H9 (cell line): ENCODE measurements around the gene SCAP. TPM values are rescaled to one million over a fixed set of nuclear protein-coding genes. Genes with fewer than 3 reads are reported as not detected.

Experiments used
- DNase-seq: peaks from one replicate; pipeline ENCODE4 v3.0.0-alpha.2; 2017
- H2AFZ ChIP-seq: one replicate; pipeline ENCODE4 v1.6.1; 2013; ENCODE audit warnings: mild to moderate bottlenecking, low read length, control low read depth, moderate library complexity
- H2AK5ac ChIP-seq: 2 replicates; pipeline ENCODE4 v1.6.1; 2013; ENCODE audit warnings: low read length, control low read depth, mixed read lengths; ENCODE audit not compliant: insufficient read length
- H2BK120ac ChIP-seq: one replicate; pipeline ENCODE4 v1.6.1; 2013; ENCODE audit warnings: low read depth, mild to moderate bottlenecking, low read length, control low read depth, inconsistent platforms; ENCODE audit not compliant: poor library complexity, severe bottlenecking
- H2BK12ac ChIP-seq: 2 replicates; pipeline ENCODE4 v1.6.1; 2013; ENCODE audit warnings: low read length, control low read depth, mixed read lengths, low read depth; ENCODE audit not compliant: insufficient read length
- H2BK15ac ChIP-seq: 2 replicates; pipeline ENCODE4 v1.6.1; 2013; ENCODE audit warnings: low read depth, low read length, control low read depth
- H2BK20ac ChIP-seq: one replicate; pipeline ENCODE4 v1.6.1; 2013; ENCODE audit warnings: low read depth, mild to moderate bottlenecking, low read length, control low read depth, inconsistent platforms; ENCODE audit not compliant: poor library complexity, severe bottlenecking
- H2BK5ac ChIP-seq: 2 replicates; pipeline ENCODE4 v1.6.1; 2013; ENCODE audit warnings: low read length, control low read depth, mixed read lengths; ENCODE audit not compliant: insufficient read length
- H3K14ac ChIP-seq: 2 replicates; pipeline ENCODE4 v1.6.1; 2013; ENCODE audit warnings: low read length, control low read depth; ENCODE audit not compliant: insufficient read depth
- H3K18ac ChIP-seq: 2 replicates; pipeline ENCODE4 v1.6.1; 2013; ENCODE audit warnings: low read depth, mild to moderate bottlenecking, mixed read lengths, low read length, control low read depth; ENCODE audit not compliant: insufficient read length
- H3K23ac ChIP-seq: 2 replicates; pipeline ENCODE4 v1.6.1; 2013; ENCODE audit warnings: low read length, control low read depth, mixed read lengths, low read depth; ENCODE audit not compliant: insufficient read length
- H3K23me2 ChIP-seq: 2 replicates; pipeline ENCODE4 v1.6.1; 2013; ENCODE audit warnings: low read depth, mild to moderate bottlenecking, mixed read lengths, low read length, control low read depth; ENCODE audit not compliant: insufficient read length, poor library complexity, severe bottlenecking
- H3K27ac ChIP-seq: 2 replicates; pipeline ENCODE4 v1.5.1; 2013; ENCODE audit warnings: low read length, control low read depth, mixed read lengths, low read depth; ENCODE audit not compliant: insufficient read length
- H3K27me3 ChIP-seq: 2 replicates; pipeline ENCODE4 v1.6.1; 2013; ENCODE audit warnings: low read length, control low read depth, inconsistent platforms; ENCODE audit not compliant: insufficient read depth
- H3K4ac ChIP-seq: 2 replicates; pipeline ENCODE4 v1.6.1; 2013; ENCODE audit warnings: low read depth, mild to moderate bottlenecking, control low read depth, inconsistent platforms, low read length, moderate library complexity
- H3K4me1 ChIP-seq: 2 replicates; pipeline ENCODE4 v1.6.1; 2013; ENCODE audit warnings: low read length, control low read depth, inconsistent platforms; ENCODE audit not compliant: insufficient read depth
- H3K4me2 ChIP-seq: 2 replicates; pipeline ENCODE4 v1.6.1; 2013; ENCODE audit warnings: low read length, control low read depth, mixed read lengths; ENCODE audit not compliant: insufficient read length, insufficient read depth
- H3K56ac ChIP-seq: 2 replicates; pipeline ENCODE4 v1.6.1; 2013; ENCODE audit warnings: low read depth, mild to moderate bottlenecking, mixed read lengths, low read length, control low read depth; ENCODE audit not compliant: insufficient read length
- H3K79me1 ChIP-seq: 2 replicates; pipeline ENCODE4 v1.6.1; 2013; ENCODE audit warnings: low read depth, mild to moderate bottlenecking, moderate library complexity, low read length, control low read depth, inconsistent platforms; ENCODE audit not compliant: insufficient read depth, poor library complexity, severe bottlenecking
- H3K79me2 ChIP-seq: 2 replicates; pipeline ENCODE4 v1.6.1; 2013; ENCODE audit warnings: low read length, control low read depth, inconsistent platforms; ENCODE audit not compliant: insufficient read depth
- H3K9ac ChIP-seq: 2 replicates; pipeline ENCODE4 v1.6.1; 2013; ENCODE audit warnings: low read length, control low read depth, mixed read lengths; ENCODE audit not compliant: insufficient read length; ENCODE audit errors: extremely low read depth
- H3K9me3 ChIP-seq: one replicate; pipeline ENCODE4 v1.6.1; 2013; ENCODE audit warnings: low read depth, low read length, inconsistent platforms; ENCODE audit not compliant: control insufficient read depth
- H3T11ph ChIP-seq: one replicate; pipeline ENCODE4 v1.6.1; 2013; ENCODE audit warnings: mild to moderate bottlenecking, low read length, control low read depth, inconsistent platforms
- H4K20me1 ChIP-seq: one replicate; pipeline ENCODE4 v1.6.1; 2013; ENCODE audit not compliant: control insufficient read depth, insufficient read length, insufficient read depth
- H4K5ac ChIP-seq: 2 replicates; pipeline ENCODE4 v1.6.1; 2013; ENCODE audit warnings: low read depth, mild to moderate bottlenecking, mixed read lengths, low read length, control low read depth; ENCODE audit not compliant: insufficient read length
- H4K8ac ChIP-seq: replicated peaks from 2 replicates; pipeline ENCODE4 v1.6.1; 2013; ENCODE audit warnings: low read length, control low read depth, mixed read lengths, low read depth; ENCODE audit not compliant: insufficient read length
- H4K91ac ChIP-seq: 2 replicates; pipeline ENCODE4 v1.6.1; 2013; ENCODE audit warnings: low read depth, mild to moderate bottlenecking, moderate library complexity, mixed read lengths, low read length, control low read depth; ENCODE audit not compliant: insufficient read length
- H3K27ac Mint-ChIP-seq, 3 experiments: 2 replicates in 2 of 3; 3 replicates in 1 of 3; pipeline ENCODE4 v1.8.0; 2020 to 2021; ENCODE audit warnings: mixed read lengths in 3 of 3, mild to moderate bottlenecking in 1 of 3, moderate library complexity in 1 of 3
- H3K27me3 Mint-ChIP-seq: 2 replicates; pipeline ENCODE4 v1.8.0; 2021; ENCODE audit warnings: low read depth, mild to moderate bottlenecking, moderate library complexity, mixed read lengths
- H3K36me3 Mint-ChIP-seq, 3 experiments: 2 replicates in 2 of 3; 3 replicates in 1 of 3; pipeline ENCODE4 v1.8.0; 2020 to 2021; ENCODE audit warnings: low read depth in 3 of 3, mixed read lengths in 3 of 3; ENCODE audit not compliant: insufficient read depth in 1 of 3
- H3K4me1 Mint-ChIP-seq, 2 experiments: 2 replicates each; pipeline ENCODE4 v1.8.0; 2020; ENCODE audit warnings: mixed read lengths in 2 of 2
- H3K4me3 Mint-ChIP-seq, 2 experiments: 2 replicates in 1 of 2; 3 replicates in 1 of 2; pipeline ENCODE4 v1.8.0; 2020 to 2021; ENCODE audit warnings: mild to moderate bottlenecking in 2 of 2, mixed read lengths in 2 of 2, moderate library complexity in 1 of 2
- H3K9me3 Mint-ChIP-seq, 2 experiments: 2 replicates in 1 of 2; 3 replicates in 1 of 2; pipeline ENCODE4 v1.8.0; 2020; ENCODE audit warnings: mild to moderate bottlenecking in 2 of 2, mixed read lengths in 2 of 2, moderate library complexity in 1 of 2
- WGBS: extraction: QIAGEN DNeasy Blood & Tissue Kit; methylation state at CpG from one replicate; pipeline ENCODE4 v1.1.7; 2013; ENCODE audit warnings: missing lambda C conversion rate, low lambda C conversion rate, mixed read lengths; ENCODE audit not compliant: insufficient read length; ENCODE audit errors: extremely low coverage; 5-methylcytosine and 5-hydroxymethylcytosine counted together
- total RNA-seq: library from RNA; stranded (reverse); gene quantifications from 2 replicates; pipeline ENCODE4 v1.2.1, GENCODE V29; 2021
- TF ChIP-seq, protein P1 (sequence below): fragments of 200-600 bp; sonication (generic); conservative IDR thresholded peaks from 3 replicates; pipeline ENCODE4 v1.8.0; 2021; ENCODE audit warnings: antibody characterized with exemption, mild to moderate bottlenecking

The SCAP gene
- total RNA-seq, 1 experiment from 2014 or later = 104 TPM

DNA sequence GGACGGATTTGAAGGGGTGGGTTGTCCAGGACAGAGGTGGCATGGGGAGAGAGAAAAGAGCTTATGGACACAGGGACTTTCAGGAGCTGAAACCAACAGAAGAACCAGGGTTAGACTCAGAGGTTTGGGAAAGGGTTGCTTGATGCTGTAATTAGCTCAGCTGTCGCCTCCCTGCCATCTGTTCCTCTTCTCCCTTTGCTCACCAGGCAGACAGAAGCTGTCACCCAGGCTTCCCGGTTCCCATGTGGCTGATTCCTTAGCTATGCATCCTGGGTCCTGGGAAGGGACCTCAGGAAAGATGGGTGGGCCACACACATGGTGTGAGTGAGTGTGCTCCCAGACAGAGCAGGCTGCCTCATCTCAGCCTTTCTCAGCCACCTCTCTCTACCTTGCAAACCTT, 80.9 kb downstream of the SCAP start:
- H3K23me2 ChIP-seq = no peaks in the 10 kb centered on the region
- H3K27ac ChIP-seq = no peak overlapping the region
- no peaks in the 10 kb centered on the region for H4K20me1 ChIP-seq
- no peak overlapping the region for H2AFZ ChIP-seq
- no peak overlapping the region for H2AK5ac ChIP-seq
- no peak overlapping the region for H3K4me2 ChIP-seq
- WGBS = no CpG with 5 or more reads among the region's 3 CpGs
- H3K14ac ChIP-seq = no peak overlapping the region
- no peaks in the 10 kb centered on the region for H3K9me3 ChIP-seq
- no peak overlapping the region for H3K56ac ChIP-seq
- no peak overlapping the region for H2BK12ac ChIP-seq
- DNase-seq = no peak
- H4K91ac ChIP-seq = no peak overlapping the region
- no peak overlapping the region for H3T11ph ChIP-seq
- no peak overlapping the region for H2BK15ac ChIP-seq
- no peak overlapping the region for H3K4me3 Mint-ChIP-seq
- TF ChIP-seq, protein P1, sequence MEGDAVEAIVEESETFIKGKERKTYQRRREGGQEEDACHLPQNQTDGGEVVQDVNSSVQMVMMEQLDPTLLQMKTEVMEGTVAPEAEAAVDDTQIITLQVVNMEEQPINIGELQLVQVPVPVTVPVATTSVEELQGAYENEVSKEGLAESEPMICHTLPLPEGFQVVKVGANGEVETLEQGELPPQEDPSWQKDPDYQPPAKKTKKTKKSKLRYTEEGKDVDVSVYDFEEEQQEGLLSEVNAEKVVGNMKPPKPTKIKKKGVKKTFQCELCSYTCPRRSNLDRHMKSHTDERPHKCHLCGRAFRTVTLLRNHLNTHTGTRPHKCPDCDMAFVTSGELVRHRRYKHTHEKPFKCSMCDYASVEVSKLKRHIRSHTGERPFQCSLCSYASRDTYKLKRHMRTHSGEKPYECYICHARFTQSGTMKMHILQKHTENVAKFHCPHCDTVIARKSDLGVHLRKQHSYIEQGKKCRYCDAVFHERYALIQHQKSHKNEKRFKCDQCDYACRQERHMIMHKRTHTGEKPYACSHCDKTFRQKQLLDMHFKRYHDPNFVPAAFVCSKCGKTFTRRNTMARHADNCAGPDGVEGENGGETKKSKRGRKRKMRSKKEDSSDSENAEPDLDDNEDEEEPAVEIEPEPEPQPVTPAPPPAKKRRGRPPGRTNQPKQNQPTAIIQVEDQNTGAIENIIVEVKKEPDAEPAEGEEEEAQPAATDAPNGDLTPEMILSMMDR = no peak
- no peak overlapping the region for H2BK20ac ChIP-seq
- H3K18ac ChIP-seq = no peak overlapping the region
- no peak overlapping the region for H4K8ac ChIP-seq
- peaks cover 3% of the 10 kb centered on the region for H3K79me1 ChIP-seq
- no peaks in the 10 kb centered on the region for H3K9me3 Mint-ChIP-seq
- H4K5ac ChIP-seq = no peak overlapping the region
- no peaks in the 10 kb centered on the region for H3K27me3 Mint-ChIP-seq
- H3K27me3 ChIP-seq = no peaks in the 10 kb centered on the region
- peaks cover 4 to 20% (median 12%) of the 10 kb centered on the region in 3 experiments; a peak in 6 of 7 replicates for H3K36me3 Mint-ChIP-seq
- H3K4me1 Mint-ChIP-seq = peaks cover 6 to 9% of the 10 kb centered on the region in 2 experiments
- H2BK120ac ChIP-seq = no peak overlapping the region
- H3K27ac Mint-ChIP-seq = peak overlapping the region in 2 of 3 experiments; percentile 59 to 73; a peak in 2 of 7 replicates
- H3K9ac ChIP-seq = no peak overlapping the region
- no peak overlapping the region for H3K23ac ChIP-seq
- H3K4me1 ChIP-seq = peaks cover 3% of the 10 kb centered on the region; the same call in 1 of the 2 replicates
- H3K4ac ChIP-seq = no peak overlapping the region
- no peak overlapping the region for H2BK5ac ChIP-seq
- no peaks in the 10 kb centered on the region; the same call in 1 of the 2 replicates for H3K79me2 ChIP-seq
